Measurements from ENCODE around the gene GPR153.

GPR153 gene

DNA sequence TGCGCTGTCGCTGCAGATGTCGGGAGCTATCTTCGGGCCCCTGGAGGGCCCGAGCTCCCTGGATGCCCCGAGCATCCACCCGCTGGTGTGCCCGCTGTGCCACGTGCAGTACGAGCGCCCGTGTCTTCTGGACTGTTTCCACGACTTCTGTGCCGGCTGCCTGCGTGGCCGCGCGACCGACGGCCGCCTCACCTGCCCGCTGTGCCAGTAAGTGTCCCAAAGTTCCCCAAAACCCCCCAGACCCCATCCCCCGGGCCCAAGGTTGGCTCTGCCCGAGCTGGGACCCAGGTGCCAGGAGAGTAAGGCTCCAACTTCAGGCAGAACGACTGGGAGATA is 54.4 kb downstream of the GPR153 start:
- no peak for DNase-seq (ENCODE audit: low read depth in 2 of 3, low spot score in 2 of 3)

GRCh38 chr1:6205849-6206519 is 54.9 kb downstream of the GPR153 start, which contains the start of gene RNF207:
RNF207 (plus strand) TSS chr1:6206119; CDS start chr1:6206536, 417 bp downstream.
- peak in 1 of 3 experiments; percentile 55 for DNase-seq (ENCODE audit: low read depth in 2 of 3, low spot score in 2 of 3)

DNA sequence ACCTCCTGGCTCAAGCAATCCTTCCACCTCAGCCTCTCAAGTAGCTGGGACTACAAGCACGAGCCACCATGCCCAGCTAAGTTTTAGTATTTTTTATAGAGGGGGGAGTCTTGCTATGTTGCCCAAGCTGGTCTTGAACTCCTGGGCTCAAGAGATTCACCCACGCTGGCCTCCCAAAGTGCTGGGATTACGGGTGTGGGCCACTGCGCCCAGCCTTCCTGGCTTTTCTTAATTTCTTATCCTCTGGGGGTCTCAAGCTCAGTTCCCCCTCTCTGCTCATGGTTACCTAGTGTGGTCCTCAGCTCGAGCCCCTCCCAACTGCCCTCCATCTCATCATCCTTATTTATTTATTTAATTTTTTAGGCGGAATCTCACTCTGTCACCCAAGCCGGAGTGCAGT is 58.6 kb downstream of the GPR153 start:
- no peak for DNase-seq (ENCODE audit: low read depth in 2 of 3, low spot score in 2 of 3)

DNA sequence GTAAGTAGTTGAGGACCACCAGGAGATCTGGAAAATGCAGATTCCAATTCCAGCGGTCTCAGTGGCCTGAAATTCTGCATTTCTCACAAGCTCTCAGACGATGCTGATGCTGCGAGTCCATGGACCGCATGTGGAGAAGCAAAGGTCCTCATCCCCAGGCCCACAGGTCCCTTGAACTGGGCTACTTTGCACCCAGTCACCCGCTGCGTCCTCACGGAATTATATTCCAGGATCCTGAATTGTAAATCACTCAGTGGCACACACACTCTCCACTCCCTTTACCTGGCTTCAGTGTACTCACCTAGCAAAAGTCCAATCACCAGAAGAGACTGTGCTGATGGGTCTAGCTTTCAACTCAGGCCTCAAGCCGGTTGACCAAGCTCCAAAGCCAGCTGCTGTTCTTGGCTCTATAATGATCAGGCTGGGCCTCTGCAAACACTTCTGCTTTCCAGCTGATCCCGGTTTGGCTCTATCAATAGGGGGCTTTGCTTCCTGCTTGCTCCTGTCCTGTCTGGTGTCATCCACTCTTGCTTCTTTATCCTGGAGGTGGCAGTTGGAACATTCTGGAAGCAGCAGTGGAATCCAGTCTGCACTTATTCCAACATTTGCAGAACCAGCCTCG is 60.6 kb downstream of the GPR153 start:
- DNase-seq (ENCODE audit: low read depth in 2 of 3, low spot score in 2 of 3), result no peak

DNA sequence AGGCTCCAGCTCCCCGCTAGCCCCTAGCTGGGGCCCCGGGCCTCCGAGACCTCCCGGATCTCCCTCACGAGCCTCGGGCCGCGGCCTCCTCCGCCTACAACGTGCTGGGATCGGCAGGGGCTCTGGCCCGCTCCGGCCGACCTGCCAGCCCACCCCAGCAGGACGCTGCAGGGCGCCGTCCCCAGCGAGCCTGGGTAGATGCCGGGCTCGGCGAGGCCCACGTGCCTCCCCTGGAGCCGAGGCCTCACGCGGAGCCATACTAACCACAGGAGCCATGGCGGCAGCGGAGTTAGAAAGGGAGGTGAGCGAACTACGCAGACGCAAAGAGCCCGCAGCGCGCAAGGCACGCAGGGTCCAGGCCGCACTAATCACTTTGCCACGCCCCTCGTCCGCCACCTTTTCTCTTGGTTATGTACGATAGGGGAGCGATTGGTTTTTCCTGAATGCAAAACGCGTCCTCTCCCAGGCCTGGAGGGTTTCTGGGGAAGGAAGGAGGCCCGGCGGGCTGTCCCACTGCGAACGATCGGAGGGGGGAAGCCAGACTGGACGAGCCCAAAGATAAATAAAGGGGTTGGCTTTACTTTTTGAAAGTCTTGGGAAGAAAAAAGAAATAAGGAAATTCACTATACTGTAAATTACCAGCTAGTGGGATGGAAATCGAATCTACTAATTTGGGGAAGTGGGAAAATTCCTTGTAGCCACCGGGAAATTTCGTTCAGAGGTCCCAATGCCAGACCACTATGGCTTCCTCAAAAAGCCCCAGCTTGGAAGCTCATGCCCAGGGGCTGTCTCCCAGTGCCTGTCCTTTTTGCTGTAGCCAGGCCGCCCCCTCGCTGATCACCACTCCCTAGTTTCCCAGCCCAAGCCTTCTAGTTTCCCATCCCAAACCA is 61.4 kb downstream of the GPR153 start, which contains the start of gene RPL22:
Gene RPL22 (minus strand): TSS at position 298 of the 890 bp plus-strand sequence. CDS start 22 bp downstream, at position 276.
- DNase-seq (ENCODE audit: low read depth in 2 of 3, low spot score in 2 of 3), result peak; percentile 71 to 91 (median 84)

DNA sequence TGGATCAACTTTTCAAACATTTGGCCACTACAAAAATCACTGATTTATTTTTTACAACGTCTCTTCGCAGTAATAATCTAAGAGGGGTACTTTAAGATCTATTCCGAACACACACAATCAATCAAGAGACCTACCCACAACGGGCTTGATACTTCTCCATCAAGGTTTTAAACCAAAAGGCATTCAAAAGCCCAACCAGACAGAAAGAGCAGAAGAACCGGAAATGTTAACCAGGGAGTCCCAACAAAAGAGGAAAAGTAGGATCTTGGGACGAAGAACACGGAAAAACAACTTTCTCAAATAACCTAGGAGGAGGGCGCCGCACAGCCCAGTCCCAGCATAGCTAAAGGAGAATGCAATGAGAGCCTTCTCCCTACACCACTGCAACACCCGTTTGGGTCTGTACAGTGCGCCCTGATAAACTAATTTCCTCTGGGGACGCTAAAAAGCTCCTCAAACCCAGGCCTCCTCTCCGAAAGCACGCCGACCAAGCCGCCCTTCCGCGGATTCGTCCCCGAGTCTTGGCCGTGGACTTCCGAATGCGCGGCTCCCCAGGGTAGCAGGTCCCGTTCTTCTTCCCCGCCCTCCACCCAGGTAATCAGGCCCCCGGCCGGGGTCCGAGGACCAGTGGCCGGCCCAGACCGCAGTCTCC is 62.1 kb downstream of the GPR153 start:
- DNase-seq (ENCODE audit: low read depth in 2 of 3, low spot score in 2 of 3), result no peak

- DNase-seq (ENCODE audit: low read depth in 2 of 3, low spot score in 2 of 3), result no peak
Measured at GRCh38 chr1:6197746-6198427, 63.0 kb downstream of the GPR153 start.
